Measurements from ENCODE around the gene ADGRA1. TPM values are rescaled to one million over a fixed set of nuclear protein-coding genes. Genes with fewer than 3 reads are reported as not detected.

The ADGRA1 gene
- polyA plus RNA-seq, 2 of the 4 experiments (the other 2 are of a cell fraction) = not detected

DNA sequence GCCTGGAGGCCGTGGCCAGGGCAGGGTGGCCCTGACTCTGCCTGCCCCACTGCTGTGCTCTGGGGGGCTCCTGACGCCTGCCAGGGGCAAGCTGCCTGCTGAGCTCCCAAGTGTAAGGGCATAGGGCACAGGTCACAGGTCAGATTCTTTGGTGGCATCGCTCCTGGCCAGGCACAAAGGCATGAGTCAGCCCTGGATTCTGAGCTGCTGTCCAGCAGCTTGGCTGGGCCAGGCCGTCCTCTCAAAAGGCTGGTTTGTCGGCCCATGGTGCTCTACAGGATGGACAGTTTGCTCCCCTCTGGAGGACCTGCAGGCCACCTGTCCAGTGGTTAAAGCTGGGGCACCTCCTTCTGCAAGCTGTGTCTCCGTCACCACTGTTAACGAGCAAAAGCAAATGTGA is 2.9 kb downstream of the ADGRA1 start (continued):
- TF ChIP-seq MAZ (IDR thresholded peaks at IDR 0.05; ENCODE audit: borderline replicate concordance, low read depth, low read length) = no peak

DNA sequence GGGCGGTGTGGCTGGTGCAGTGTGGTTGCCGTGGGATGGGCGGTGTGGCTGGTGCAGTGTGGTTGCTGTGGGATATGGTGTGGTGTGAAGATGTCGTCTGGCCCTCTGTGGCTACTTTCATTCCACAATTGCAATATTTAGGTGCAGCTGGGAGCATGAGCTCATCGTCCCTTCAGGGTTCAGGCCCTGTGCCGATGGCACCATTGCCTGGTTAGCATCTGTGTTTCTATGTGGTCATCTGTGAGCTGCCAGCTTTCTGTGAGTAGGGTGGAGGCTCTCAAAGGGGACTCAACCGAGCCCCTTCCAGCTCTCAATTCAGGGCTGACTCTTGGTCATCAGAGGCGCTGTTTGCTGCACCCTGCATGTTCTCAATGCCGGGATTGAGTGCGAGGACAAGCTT is 3.6 kb downstream of the ADGRA1 start:
- DNase-seq (ENCODE audit: low read depth in 1 of 2, low spot score in 1 of 2) (no peak), FAIRE-seq (no peak), ATAC-seq (no peak)
- Histone ChIP-seq H3K27ac (no peak overlapping the region), H3K4me2 (no peak overlapping the region), H3K4me1 (peaks cover 10% of the 10 kb centered on the region; the same call in 2 of the 3 replicates), H3K9me3 (no peaks in the 10 kb centered on the region), H3K4me3 (no peak overlapping the region)
- TF ChIP-seq NFE2L2 (conservative IDR thresholded peaks at IDR 0.05; ENCODE audit: low read length) (no peak), SMC3 (IDR thresholded peaks at IDR 0.05) (no peak), ELK1 (IDR thresholded peaks at IDR 0.05; ENCODE audit: low read depth, low read length) (no peak), ZC3H11A (IDR thresholded peaks at IDR 0.05) (no peak), HES2 (IDR thresholded peaks at IDR 0.05) (no peak), EP300 (IDR thresholded peaks at IDR 0.05) (no peak), FOSB (CRISPR knock-in tag; IDR thresholded peaks at IDR 0.05) (no peak), ZSCAN20 (CRISPR knock-in tag; IDR thresholded peaks at IDR 0.05) (no peak), HOXB13 (CRISPR knock-in tag; IDR thresholded peaks at IDR 0.05; ENCODE audit: low read depth) (no peak), TFCP2L1 (CRISPR knock-in tag; IDR thresholded peaks at IDR 0.05) (no peak), POLR2AphosphoS2 (conservative IDR thresholded peaks at IDR 0.05; ENCODE audit: low read length) (no peak), CHD4 (IDR thresholded peaks at IDR 0.05; ENCODE audit: borderline replicate concordance) (no peak), E2F6 (IDR thresholded peaks at IDR 0.05; ENCODE audit: borderline replicate concordance, low read depth) (no peak), MAZ (IDR thresholded peaks at IDR 0.05; ENCODE audit: borderline replicate concordance, low read depth, low read length) (no peak), KDM1A (IDR thresholded peaks at IDR 0.05; ENCODE audit: low read depth) (no peak), CBX2 (IDR thresholded peaks at IDR 0.05; ENCODE audit: borderline replicate concordance, low read depth) (no peak), MAFK (IDR thresholded peaks at IDR 0.05; ENCODE audit: partially characterized antibody) (no peak), FOXS1 (CRISPR knock-in tag; IDR thresholded peaks at IDR 0.05) (no peak)
- TF ChIP-seq, protein P1, sequence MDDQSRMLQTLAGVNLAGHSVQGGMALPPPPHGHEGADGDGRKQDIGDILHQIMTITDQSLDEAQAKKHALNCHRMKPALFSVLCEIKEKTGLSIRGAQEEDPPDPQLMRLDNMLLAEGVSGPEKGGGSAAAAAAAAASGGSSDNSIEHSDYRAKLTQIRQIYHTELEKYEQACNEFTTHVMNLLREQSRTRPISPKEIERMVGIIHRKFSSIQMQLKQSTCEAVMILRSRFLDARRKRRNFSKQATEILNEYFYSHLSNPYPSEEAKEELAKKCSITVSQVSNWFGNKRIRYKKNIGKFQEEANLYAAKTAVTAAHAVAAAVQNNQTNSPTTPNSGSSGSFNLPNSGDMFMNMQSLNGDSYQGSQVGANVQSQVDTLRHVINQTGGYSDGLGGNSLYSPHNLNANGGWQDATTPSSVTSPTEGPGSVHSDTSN (IDR thresholded peaks at IDR 0.05) = no peak
- 42% methylated on average over 7 of the region's 10 CpGs for WGBS (ENCODE audit: missing lambda C conversion rate)
- POLR2A ChIA-PET = no interaction called here
- CTCF ChIA-PET = interaction anchor here (1.1 to 1.9 kb wide), 3 partner anchors 9 to 34 kb away, joined by 3 to 4 read pairs (median 3); no protein-coding TSS in a partner anchor

- 53% methylated on average over 11 of the region's 15 CpGs for WGBS (ENCODE audit: missing lambda C conversion rate)
These were observed 5.6 kb downstream of the ADGRA1 start for GRCh38 chr10:133093291-133093690.

More at GRCh38 chr10:133093291-133093690, 5.6 kb downstream of the ADGRA1 start:
- CTCF ChIA-PET = interaction anchor here (1.1 to 1.4 kb wide), 3 partner anchors 9 to 439 kb away, joined by 3 read pairs; no protein-coding TSS in a partner anchor
- DNase-seq (ENCODE audit: low read depth in 1 of 2, low spot score in 1 of 2) (no peak), FAIRE-seq (no peak), ATAC-seq (no peak)
- POLR2A ChIA-PET = no interaction called here
- H3K4me1 ChIP-seq = peaks cover 1% of the 10 kb centered on the region; the same call in 1 of the 3 replicates
- no peaks in the 10 kb centered on the region for H3K9me3 ChIP-seq
- H3K27ac ChIP-seq = no peak overlapping the region
- no peak for TF ChIP-seq FOSB (CRISPR knock-in tag; IDR thresholded peaks at IDR 0.05)
- no peak for TF ChIP-seq POLR2AphosphoS2 (conservative IDR thresholded peaks at IDR 0.05; ENCODE audit: low read length)
- no peak for TF ChIP-seq HDAC2 (IDR thresholded peaks at IDR 0.05)
- TF ChIP-seq HEYL (CRISPR knock-in tag; IDR thresholded peaks at IDR 0.05) = no peak
- TF ChIP-seq MAFK (IDR thresholded peaks at IDR 0.05; ENCODE audit: partially characterized antibody) = no peak
- TF ChIP-seq FOSL2 (IDR thresholded peaks at IDR 0.05) = no peak
- no peak for TF ChIP-seq FOSL2 (CRISPR knock-in tag; IDR thresholded peaks at IDR 0.05)
- TF ChIP-seq EP300 (IDR thresholded peaks at IDR 0.05) = no peak
- TF ChIP-seq TFCP2L1 (CRISPR knock-in tag; IDR thresholded peaks at IDR 0.05) = no peak
- no peak for TF ChIP-seq MYC (IDR thresholded peaks at IDR 0.05; ENCODE audit: borderline replicate concordance, low read length)
- TF ChIP-seq SMC3 (IDR thresholded peaks at IDR 0.05) = no peak
- TF ChIP-seq REST (IDR thresholded peaks at IDR 0.05) = no peak
- TF ChIP-seq HOXB5 (CRISPR knock-in tag; IDR thresholded peaks at IDR 0.05) = no peak
- TF ChIP-seq KDM5A (IDR thresholded peaks at IDR 0.05) = no peak
- TF ChIP-seq EHF (CRISPR knock-in tag; IDR thresholded peaks at IDR 0.05) = no peak
- no peak overlapping the region for H3K4me2 ChIP-seq
- H3K4me3 ChIP-seq = no peak overlapping the region
